ENCODE data around the gene OR2B6.

The OR2B6 gene

DNA sequence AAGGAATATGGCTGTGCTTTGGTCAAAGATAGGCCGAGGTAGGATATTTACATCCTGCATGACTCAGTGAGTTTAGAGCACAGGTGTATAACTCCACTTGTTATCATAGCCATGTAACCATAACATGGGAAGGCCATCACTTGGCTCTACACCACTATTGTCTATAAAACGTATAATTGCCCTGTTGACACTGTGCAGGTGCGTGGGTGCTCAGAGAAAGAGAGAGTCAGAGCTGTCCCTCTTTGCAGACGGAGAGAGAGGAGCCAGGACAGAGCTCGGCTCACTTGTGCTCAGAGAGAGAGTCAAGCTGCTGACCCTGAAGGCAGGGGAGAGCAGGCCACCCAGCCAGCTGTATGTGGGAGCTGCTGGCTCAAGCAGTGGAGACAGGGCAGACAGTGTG is 46.0 kb downstream of the OR2B6 start:
- DNase-seq (ENCODE audit: low spot score) = no peak
- TF ChIP-seq, protein P1, sequence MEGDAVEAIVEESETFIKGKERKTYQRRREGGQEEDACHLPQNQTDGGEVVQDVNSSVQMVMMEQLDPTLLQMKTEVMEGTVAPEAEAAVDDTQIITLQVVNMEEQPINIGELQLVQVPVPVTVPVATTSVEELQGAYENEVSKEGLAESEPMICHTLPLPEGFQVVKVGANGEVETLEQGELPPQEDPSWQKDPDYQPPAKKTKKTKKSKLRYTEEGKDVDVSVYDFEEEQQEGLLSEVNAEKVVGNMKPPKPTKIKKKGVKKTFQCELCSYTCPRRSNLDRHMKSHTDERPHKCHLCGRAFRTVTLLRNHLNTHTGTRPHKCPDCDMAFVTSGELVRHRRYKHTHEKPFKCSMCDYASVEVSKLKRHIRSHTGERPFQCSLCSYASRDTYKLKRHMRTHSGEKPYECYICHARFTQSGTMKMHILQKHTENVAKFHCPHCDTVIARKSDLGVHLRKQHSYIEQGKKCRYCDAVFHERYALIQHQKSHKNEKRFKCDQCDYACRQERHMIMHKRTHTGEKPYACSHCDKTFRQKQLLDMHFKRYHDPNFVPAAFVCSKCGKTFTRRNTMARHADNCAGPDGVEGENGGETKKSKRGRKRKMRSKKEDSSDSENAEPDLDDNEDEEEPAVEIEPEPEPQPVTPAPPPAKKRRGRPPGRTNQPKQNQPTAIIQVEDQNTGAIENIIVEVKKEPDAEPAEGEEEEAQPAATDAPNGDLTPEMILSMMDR (IDR thresholded peaks at IDR 0.05; ENCODE audit: extremely low read depth, insufficient read depth, missing control alignments) = no peak
- in situ Hi-C loops (cut with MboI; ENCODE audit: low pct_unique_long_range_greater_than_20kb, low sequenced_read_pairs, unreplicated experiment) = no loop called here

DNA sequence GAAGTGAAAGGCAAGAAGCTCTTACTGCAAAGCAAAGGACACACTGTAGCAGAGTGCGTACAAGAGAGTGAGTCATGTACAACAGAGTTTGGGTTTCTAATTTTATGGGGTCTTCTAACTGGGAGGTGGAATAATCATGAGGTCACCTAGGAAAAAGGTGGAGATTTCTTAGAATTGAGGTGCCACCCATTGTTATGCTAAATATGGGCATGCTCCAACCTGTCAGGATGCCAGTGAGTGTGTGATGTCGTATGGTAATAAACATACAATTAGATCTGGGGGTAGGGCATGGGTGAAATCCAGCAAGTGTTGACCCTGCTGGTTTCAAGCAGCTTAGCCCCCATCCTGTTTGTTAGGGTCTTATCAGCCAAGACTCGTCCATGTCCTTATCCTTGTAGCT is 46.6 kb downstream of the OR2B6 start:
- no peak for DNase-seq (ENCODE audit: low spot score)
- in situ Hi-C loops (cut with MboI; ENCODE audit: low pct_unique_long_range_greater_than_20kb, low sequenced_read_pairs, unreplicated experiment) = no loop called here
- TF ChIP-seq, protein P1 (IDR thresholded peaks at IDR 0.05; ENCODE audit: extremely low read depth, insufficient read depth, missing control alignments) = no peak

DNA sequence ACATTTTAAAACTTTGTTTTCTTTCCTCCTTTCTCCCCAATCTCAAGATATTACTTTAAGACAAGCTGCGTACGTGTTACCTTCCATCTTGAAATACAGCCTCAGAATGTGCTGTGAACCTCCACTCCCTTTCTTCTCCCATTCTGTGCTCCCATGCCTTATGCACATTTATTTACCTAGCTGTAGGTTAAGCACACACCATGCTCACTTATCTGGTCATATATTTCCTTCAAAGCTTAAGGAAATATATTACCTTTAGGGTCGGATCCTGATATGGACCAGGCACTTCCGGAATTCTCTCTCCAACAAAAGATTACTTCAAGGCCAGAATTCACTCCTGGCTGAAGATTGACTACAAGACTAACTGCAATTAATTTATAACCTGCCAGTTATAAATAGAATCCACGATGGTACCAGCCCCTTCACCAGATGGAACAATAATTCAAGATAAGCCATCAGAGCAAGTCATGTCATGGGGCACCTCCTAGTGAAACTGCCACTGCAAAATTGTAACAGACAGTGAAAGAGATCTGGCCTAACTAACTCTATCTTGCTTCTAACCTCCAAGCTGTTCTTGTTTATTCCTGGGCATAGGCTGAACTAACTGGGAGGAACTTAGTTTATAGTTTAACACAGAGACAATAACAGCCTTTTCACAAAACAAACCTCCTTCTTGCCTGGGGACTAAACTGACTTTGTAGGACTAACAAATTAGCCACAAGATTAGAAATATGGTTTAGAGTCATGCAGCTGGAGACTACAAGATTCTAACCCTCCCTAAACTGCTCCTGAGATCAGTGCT is 47.5 kb downstream of the OR2B6 start:
- no peak for DNase-seq (ENCODE audit: low spot score)
- in situ Hi-C loops (cut with MboI; ENCODE audit: low pct_unique_long_range_greater_than_20kb, low sequenced_read_pairs, unreplicated experiment) = no loop called here
- TF ChIP-seq, protein P1 (IDR thresholded peaks at IDR 0.05; ENCODE audit: extremely low read depth, insufficient read depth, missing control alignments) = no peak

DNA sequence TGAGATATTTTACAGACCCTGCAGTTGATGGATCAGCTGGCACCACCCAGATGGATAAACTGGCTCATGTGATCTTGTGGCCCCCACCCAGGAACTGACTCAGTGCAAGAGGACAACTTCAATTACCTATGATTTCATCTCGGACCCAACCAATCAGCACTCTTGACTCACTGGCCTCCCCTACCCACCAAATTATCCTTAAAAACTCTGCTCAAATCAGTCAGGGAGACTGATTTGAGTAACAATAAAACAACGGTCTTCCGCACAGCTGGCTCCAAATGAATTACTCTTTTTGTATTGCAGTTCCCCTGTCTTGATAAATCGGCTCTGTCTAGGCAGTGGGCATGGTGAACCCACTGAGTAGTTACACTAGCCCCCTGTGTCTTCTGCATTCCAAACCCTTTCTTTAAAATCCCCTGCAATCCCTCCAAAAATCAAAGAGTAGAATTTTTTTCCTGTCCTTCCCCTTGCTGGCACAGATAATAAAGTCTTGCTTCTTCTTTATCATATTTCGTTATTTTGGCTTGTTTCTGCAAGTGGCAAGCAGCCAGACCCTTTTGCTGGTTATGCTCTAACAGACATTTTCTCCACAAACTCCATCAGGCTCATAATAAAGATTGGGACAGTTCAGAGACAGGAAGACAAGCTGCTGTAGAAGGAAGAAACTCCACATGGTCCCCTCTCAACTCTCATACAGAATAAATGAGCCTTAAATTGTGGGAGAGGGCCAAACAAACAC is 48.3 kb downstream of the OR2B6 start:
- DNase-seq (ENCODE audit: low spot score) = no peak
- in situ Hi-C loops (cut with MboI; ENCODE audit: low pct_unique_long_range_greater_than_20kb, low sequenced_read_pairs, unreplicated experiment) = no loop called here
- TF ChIP-seq, protein P1 (IDR thresholded peaks at IDR 0.05; ENCODE audit: extremely low read depth, insufficient read depth, missing control alignments) = no peak

DNA sequence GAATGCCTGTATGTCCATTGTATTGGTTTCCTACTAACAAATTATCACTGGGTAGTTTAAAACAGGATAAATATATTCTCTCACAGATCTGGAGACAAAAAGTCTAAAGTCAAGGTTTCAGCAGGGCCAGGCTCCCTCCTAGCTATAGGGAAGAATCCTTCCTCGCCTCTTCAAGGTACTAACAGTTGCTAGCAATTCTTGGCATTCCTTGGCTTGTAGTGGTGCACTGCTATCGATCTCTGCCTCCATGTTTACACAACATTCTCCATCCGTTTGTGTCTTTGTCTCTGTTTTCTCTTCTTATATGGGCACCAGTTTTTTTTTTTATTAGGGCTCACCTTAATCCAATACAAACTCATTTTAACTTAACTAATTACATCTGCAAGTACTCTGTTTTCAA is 48.9 kb downstream of the OR2B6 start:
- TF ChIP-seq, protein P1 (IDR thresholded peaks at IDR 0.05; ENCODE audit: extremely low read depth, insufficient read depth, missing control alignments) = no peak
- no peak for DNase-seq (ENCODE audit: low spot score)
- in situ Hi-C loops (cut with MboI; ENCODE audit: low pct_unique_long_range_greater_than_20kb, low sequenced_read_pairs, unreplicated experiment) = no loop called here

Measured in GM13977 (cell line).